HTR-8/SVneo (cell line): Measurements from ENCODE around the gene ANKFN1.

Experiments used
- DNase-seq: peaks from one replicate; pipeline ENCODE4 v3.0.0; 2011; ENCODE audit warnings: low spot score, mixed read lengths; ENCODE audit not compliant: insufficient read length
- FAIRE-seq: peaks from 2 replicates; lab custom pipeline; 2011; peaks lifted over from hg19 to GRCh38; lab: Jason Lieb, UNC

ANKFN1 gene

GRCh38 chr17:56416682-56417351 is 263.5 kb downstream of the ANKFN1 start:
- DNase-seq: no peak
- no peak for FAIRE-seq

- FAIRE-seq (no peak), DNase-seq (no peak)
Measured at GRCh38 chr17:56424005-56424404, 270.7 kb downstream of the ANKFN1 start.

- FAIRE-seq (peak; percentile 66), DNase-seq (no peak)
Measured at GRCh38 chr17:56424543-56425044, 271.3 kb downstream of the ANKFN1 start.

GRCh38 chr17:56425483-56425882 is 272.2 kb downstream of the ANKFN1 start:
- peak; percentile 63 for FAIRE-seq

GRCh38 chr17:56426901-56427300 is 273.6 kb downstream of the ANKFN1 start:
- no peak for FAIRE-seq

More at GRCh38 chr17:56425483-56425882, 272.2 kb downstream of the ANKFN1 start:
- no peak for DNase-seq

GRCh38 chr17:56431736-56432135 is 278.5 kb downstream of the ANKFN1 start:
- FAIRE-seq: peak; percentile 60

More at GRCh38 chr17:56426901-56427300, 273.6 kb downstream of the ANKFN1 start:
- no peak for DNase-seq

GRCh38 chr17:56432443-56432842 is 279.2 kb downstream of the ANKFN1 start:
- DNase-seq (no peak), FAIRE-seq (peak; percentile 40)

More at GRCh38 chr17:56431736-56432135, 278.5 kb downstream of the ANKFN1 start:
- no peak for DNase-seq

- no peak for DNase-seq
- no peak for FAIRE-seq
Measured at GRCh38 chr17:56434610-56435009, 281.3 kb downstream of the ANKFN1 start.

- no peak for FAIRE-seq
- no peak for DNase-seq
Measured at GRCh38 chr17:56436142-56436541, 282.9 kb downstream of the ANKFN1 start.

- DNase-seq: peak; percentile 36
- peak; percentile 97 for FAIRE-seq
Measured at GRCh38 chr17:56440419-56440818, 287.1 kb downstream of the ANKFN1 start.

- peak; percentile 94 for FAIRE-seq
- DNase-seq: peak; percentile 69
Measured at GRCh38 chr17:56441308-56441707, 288.0 kb downstream of the ANKFN1 start.

- DNase-seq (no peak), FAIRE-seq (no peak)
Measured at GRCh38 chr17:56445692-56446411, 292.6 kb downstream of the ANKFN1 start.

- FAIRE-seq: no peak
- DNase-seq: no peak
Measured at GRCh38 chr17:56447171-56447570, 293.9 kb downstream of the ANKFN1 start.

- FAIRE-seq (no peak), DNase-seq (no peak)
Measured at GRCh38 chr17:56448371-56448770, 295.1 kb downstream of the ANKFN1 start.

- DNase-seq: no peak
- no peak for FAIRE-seq
Measured at GRCh38 chr17:56449176-56449575, 295.9 kb downstream of the ANKFN1 start.

- DNase-seq: no peak
- FAIRE-seq: peak; percentile 51
Measured at GRCh38 chr17:56451629-56452028, 298.4 kb downstream of the ANKFN1 start.

GRCh38 chr17:56452461-56452860 is 299.2 kb downstream of the ANKFN1 start:
- DNase-seq (no peak), FAIRE-seq (no peak)

GRCh38 chr17:56457501-56457900 is 304.2 kb downstream of the ANKFN1 start:
- no peak for DNase-seq
- FAIRE-seq: no peak

- DNase-seq: no peak
- FAIRE-seq: no peak
Measured at GRCh38 chr17:56465886-56466285, 312.6 kb downstream of the ANKFN1 start.

- no peak for FAIRE-seq
- no peak for DNase-seq
Measured at GRCh38 chr17:56468840-56469239, 315.6 kb downstream of the ANKFN1 start.

GRCh38 chr17:56471696-56472095 is 318.4 kb downstream of the ANKFN1 start:
- FAIRE-seq (no peak), DNase-seq (no peak)
